ENCODE results near the gene HTT. TPM values are rescaled to one million over a fixed set of nuclear protein-coding genes. Genes with fewer than 3 reads are reported as not detected.

HTT gene
- total RNA-seq, 1 donor: 44.5 TPM

- H2AFZ ChIP-seq (ENCODE audit: low read length): no peak overlapping the region
- H3K27ac ChIP-seq (ENCODE audit: low read depth, low read length): no peak overlapping the region
- H3K79me2 ChIP-seq (ENCODE audit: insufficient read depth, low read length): no peaks in the 10 kb centered on the region
- no peaks in the 10 kb centered on the region for H3K4me1 ChIP-seq (ENCODE audit: insufficient read depth, low read length)
- H3K4me3 ChIP-seq (ENCODE audit: insufficient read depth, low read length): no peak overlapping the region
- TF ChIP-seq CTCF (IDR thresholded peaks at IDR 0.05; ENCODE audit: extremely low read depth, low read depth, low read length): no peak
- DNase-seq (ENCODE audit: insufficient read length, low spot score, missing footprints): no peak
- no peaks in the 10 kb centered on the region for H3K27me3 ChIP-seq (ENCODE audit: insufficient read depth, low read length)
- H3K4me2 ChIP-seq (ENCODE audit: insufficient read depth, low read length): no peak overlapping the region
- H4K20me1 ChIP-seq (ENCODE audit: insufficient read depth, low read length): no peaks in the 10 kb centered on the region
- H3K9me3 ChIP-seq (ENCODE audit: low read depth, low read length): no peaks in the 10 kb centered on the region
- peaks cover 43% of the 10 kb centered on the region for H3K36me3 ChIP-seq (ENCODE audit: insufficient read depth, low read length)
Measured at GRCh38 chr4:3238721-3239120, 164.2 kb downstream of the HTT start.

GRCh38 chr4:3239303-3239702, 164.8 kb downstream of the HTT start:
- H3K27me3 ChIP-seq (ENCODE audit: insufficient read depth, low read length): no peaks in the 10 kb centered on the region
- TF ChIP-seq CTCF (IDR thresholded peaks at IDR 0.05; ENCODE audit: extremely low read depth, low read depth, low read length): no peak
- no peaks in the 10 kb centered on the region for H3K9me3 ChIP-seq (ENCODE audit: low read depth, low read length)
- H3K4me1 ChIP-seq (ENCODE audit: insufficient read depth, low read length): no peaks in the 10 kb centered on the region
- no peak overlapping the region for H3K4me2 ChIP-seq (ENCODE audit: insufficient read depth, low read length)
- peaks cover 40% of the 10 kb centered on the region for H3K36me3 ChIP-seq (ENCODE audit: insufficient read depth, low read length)
- H3K27ac ChIP-seq (ENCODE audit: low read depth, low read length): no peak overlapping the region
- no peak for DNase-seq (ENCODE audit: insufficient read length, low spot score, missing footprints)
- no peaks in the 10 kb centered on the region for H4K20me1 ChIP-seq (ENCODE audit: insufficient read depth, low read length)
- H3K4me3 ChIP-seq (ENCODE audit: insufficient read depth, low read length): no peak overlapping the region
- no peak overlapping the region for H2AFZ ChIP-seq (ENCODE audit: low read length)
- no peaks in the 10 kb centered on the region for H3K79me2 ChIP-seq (ENCODE audit: insufficient read depth, low read length)

- TF ChIP-seq CTCF (IDR thresholded peaks at IDR 0.05; ENCODE audit: extremely low read depth, low read depth, low read length): no peak
- H3K4me2 ChIP-seq (ENCODE audit: insufficient read depth, low read length): no peak overlapping the region
- H4K20me1 ChIP-seq (ENCODE audit: insufficient read depth, low read length): no peaks in the 10 kb centered on the region
- no peaks in the 10 kb centered on the region for H3K27me3 ChIP-seq (ENCODE audit: insufficient read depth, low read length)
- H3K79me2 ChIP-seq (ENCODE audit: insufficient read depth, low read length): no peaks in the 10 kb centered on the region
- no peak for DNase-seq (ENCODE audit: insufficient read length, low spot score, missing footprints)
- no peak overlapping the region for H3K4me3 ChIP-seq (ENCODE audit: insufficient read depth, low read length)
- peaks cover 32% of the 10 kb centered on the region for H3K36me3 ChIP-seq (ENCODE audit: insufficient read depth, low read length)
- no peak overlapping the region for H3K27ac ChIP-seq (ENCODE audit: low read depth, low read length)
- H2AFZ ChIP-seq (ENCODE audit: low read length): no peak overlapping the region
- H3K9me3 ChIP-seq (ENCODE audit: low read depth, low read length): no peaks in the 10 kb centered on the region
- H3K4me1 ChIP-seq (ENCODE audit: insufficient read depth, low read length): no peaks in the 10 kb centered on the region
Measured at GRCh38 chr4:3239998-3240920, 165.8 kb downstream of the HTT start.

GRCh38 chr4:3240936-3241522, 166.5 kb downstream of the HTT start:
- Histone ChIP-seq H3K27ac (ENCODE audit: low read depth, low read length) (no peak overlapping the region), H3K4me3 (ENCODE audit: insufficient read depth, low read length) (no peak overlapping the region), H4K20me1 (ENCODE audit: insufficient read depth, low read length) (no peaks in the 10 kb centered on the region), H2AFZ (ENCODE audit: low read length) (no peak overlapping the region), H3K36me3 (ENCODE audit: insufficient read depth, low read length) (peaks cover 25% of the 10 kb centered on the region), H3K4me2 (ENCODE audit: insufficient read depth, low read length) (no peak overlapping the region), H3K4me1 (ENCODE audit: insufficient read depth, low read length) (no peaks in the 10 kb centered on the region), H3K79me2 (ENCODE audit: insufficient read depth, low read length) (no peaks in the 10 kb centered on the region), H3K9me3 (ENCODE audit: low read depth, low read length) (no peaks in the 10 kb centered on the region), H3K27me3 (ENCODE audit: insufficient read depth, low read length) (no peaks in the 10 kb centered on the region)
- no peak for TF ChIP-seq CTCF (IDR thresholded peaks at IDR 0.05; ENCODE audit: extremely low read depth, low read depth, low read length)
- DNase-seq (ENCODE audit: insufficient read length, low spot score, missing footprints): no peak
